HCT116 (cell line): Measurements from ENCODE around the gene ARL6IP4. TPM values are rescaled to one million over a fixed set of nuclear protein-coding genes. Genes with fewer than 3 reads are reported as not detected.

ENCODE experiments used
- ATAC-seq: fragments of 200-7000 bp; cut with Tn5 transposase; 2 replicates; pipeline ENCODE4 v1.9.1; 2020; ENCODE audit warnings: mild to moderate bottlenecking, moderate library complexity
- BruUV-seq: library from RNA; stranded (reverse); fragments of 400-500 nt; replicated peaks from 2 replicates; lab custom pipeline; 2021; lab: Mats Ljungman, UMichigan
- CTCF ChIA-PET: fragments of 300-600 bp; sonication (Branson Sonifier 250); formaldehyde crosslinking; loops from one replicate; lab custom pipeline; 2021; ENCODE audit warnings: antibody characterized with exemption; lab: Charles Lee
- POLR2A ChIA-PET: fragments of 300-600, 350-600 bp; sonication (Branson Sonifier 250); formaldehyde crosslinking; loops from one replicate; lab custom pipeline; 2021; ENCODE audit warnings: antibody characterized with exemption; lab: Charles Lee
- RAD21 ChIA-PET, 2 experiments: fragments of 300-600 bp; sonication (Branson Sonifier 250); formaldehyde crosslinking; loops; one replicate each; lab custom pipeline; 2023; ENCODE audit warnings: low total read pairs in 2 of 2; ENCODE audit not compliant: uncharacterized antibody in 2 of 2, unreplicated experiment in 2 of 2, low non-redundant PET in 1 of 2; lab: Charles Lee
- DNase-seq: peaks from one replicate; pipeline ENCODE4 v3.0.0-alpha.2; 2010; ENCODE audit warnings: low read depth, low spot score
- H2AFZ ChIP-seq: fragments of 200-600 bp; shearing (Covaris generic), sonication (generic); 2 replicates; pipeline ENCODE4 v1.6.1; 2017; ENCODE audit warnings: low read depth, mixed run types, mixed read lengths, antibody characterized with exemption, low read length; ENCODE audit not compliant: poor library complexity, severe bottlenecking
- H3K27ac ChIP-seq: 2 replicates; pipeline ENCODE4 v1.5.1; 2012; ENCODE audit warnings: low read depth, low read length
- H3K27me3 ChIP-seq: fragments of 200-600 bp; sonication (generic); 2 replicates; pipeline ENCODE4 v1.6.1; 2016; ENCODE audit warnings: mixed run types, low read length, mixed read lengths; ENCODE audit not compliant: insufficient read depth
- H3K36me3 ChIP-seq, 2 experiments: fragments of 200-500 bp in 1 of 2; fragments of 200-600 bp in 1 of 2; sonication (Bioruptor generic) in 1 of 2; sonication (generic) in 1 of 2; 2 replicates each; pipeline versions ENCODE4 v1.5.1 to v1.6.1; 2014 to 2016; ENCODE audit warnings: low read length in 2 of 2, inconsistent platforms in 1 of 2, mixed read lengths in 1 of 2, mixed run types in 1 of 2; ENCODE audit not compliant: insufficient read depth in 2 of 2, control insufficient read depth in 1 of 2
- H3K4me1 ChIP-seq, 2 experiments: fragments of 200-600 bp in 1 of 2; sonication (generic) in 1 of 2; 2 replicates each; pipeline versions ENCODE4 v1.5.1 to v1.6.1; 2012 to 2017; ENCODE audit warnings: low read length in 2 of 2, inconsistent platforms in 1 of 2, mild to moderate bottlenecking in 1 of 2, mixed read lengths in 1 of 2, mixed run types in 1 of 2, moderate library complexity in 1 of 2; ENCODE audit not compliant: insufficient read depth in 2 of 2, control insufficient read depth in 1 of 2
- H3K4me2 ChIP-seq: fragments of 200-600 bp; sonication (generic); 2 replicates; pipeline ENCODE4 v1.6.1; 2017; ENCODE audit warnings: mixed run types, low read length, mixed read lengths
- H3K4me3 ChIP-seq, 2 experiments: fragments of 200-600 bp in 1 of 2; sonication (generic) in 1 of 2; replicated peaks in 1 of 2; 2 replicates each; pipeline ENCODE4 v1.5.1; 2011 to 2016; ENCODE audit warnings: low read length in 2 of 2, control low read depth in 1 of 2, low read depth in 1 of 2, mild to moderate bottlenecking in 1 of 2, mixed read lengths in 1 of 2, mixed run types in 1 of 2
- H3K79me2 ChIP-seq: fragments of 200-600 bp; sonication (generic); 2 replicates; pipeline ENCODE4 v1.6.1; 2017; ENCODE audit warnings: mild to moderate bottlenecking, mixed run types, low read length, moderate library complexity, mixed read lengths; ENCODE audit not compliant: insufficient read depth
- H3K9ac ChIP-seq: fragments of 200-600 bp; sonication (generic); 2 replicates; pipeline ENCODE4 v1.6.1; 2016; ENCODE audit warnings: low read length, mixed read lengths
- H3K9me2 ChIP-seq: fragments of 200-600 bp; sonication (generic), shearing (Covaris generic); 2 replicates; pipeline ENCODE4 v1.6.1; 2017; ENCODE audit warnings: mixed run types, mild to moderate bottlenecking, moderate library complexity; ENCODE audit not compliant: insufficient read depth
- H3K9me3 ChIP-seq, 2 experiments: fragments of 200-500 bp in 1 of 2; fragments of 200-600 bp in 1 of 2; sonication (Bioruptor generic) in 1 of 2; sonication (generic) in 1 of 2; 2 replicates each; pipeline ENCODE4 v1.6.1; 2014 to 2017; ENCODE audit warnings: low read length in 2 of 2, mixed read lengths in 2 of 2, inconsistent platforms in 1 of 2, low read depth in 1 of 2, mild to moderate bottlenecking in 1 of 2, mixed run types in 1 of 2, moderate library complexity in 1 of 2; ENCODE audit not compliant: control insufficient read depth in 1 of 2, insufficient read depth in 1 of 2
- H4K20me1 ChIP-seq: fragments of 200-600 bp; sonication (generic), shearing (Covaris generic); 2 replicates; pipeline ENCODE4 v1.6.1; 2017; ENCODE audit warnings: mixed run types, mild to moderate bottlenecking, moderate library complexity; ENCODE audit not compliant: insufficient read depth
- CEBPB ChIP-seq: IDR thresholded peaks from 2 replicates; pipeline ENCODE4 v1.6.1; 2012; ENCODE audit warnings: low read depth
- POLR2A ChIP-seq: IDR thresholded peaks from 2 replicates; pipeline ENCODE4 v1.7.0; 2011; ENCODE audit warnings: borderline replicate concordance; ENCODE audit not compliant: insufficient read depth, insufficient read length; ENCODE audit errors: extremely low read depth
- TCF7L2 ChIP-seq: IDR thresholded peaks from 2 replicates; pipeline ENCODE4 v1.7.0; 2011; ENCODE audit warnings: borderline replicate concordance, inconsistent platforms; ENCODE audit not compliant: insufficient read depth, insufficient read length; ENCODE audit errors: extremely low read depth
- intact Hi-C: fragments of 100-400 bp; cut with micrococcal nuclease; formaldehyde crosslinking; loops from 2 replicates; pipeline ENCODE4 v1.10.0; 2022
- total RNA-seq: library from RNA; stranded (reverse); gene quantifications from one replicate; pipeline ENCODE4 v1.2.1, GENCODE V29; 2021; ENCODE audit not compliant: unreplicated experiment
- TF ChIP-seq, protein P1 (sequence below), 3 experiments: fragments of 200-600 bp in 1 of 3; sonication (generic) in 1 of 3; IDR thresholded peaks in 2 of 3; conservative IDR thresholded peaks in 1 of 3; 2 replicates each; pipeline ENCODE4 v1.5.1; 2012 to 2017; ENCODE audit warnings: low read depth in 2 of 3, low read length in 2 of 3, antibody characterized with exemption in 1 of 3, borderline replicate concordance in 1 of 3, control low read depth in 1 of 3, mild to moderate bottlenecking in 1 of 3, mixed read lengths in 1 of 3, mixed run types in 1 of 3, moderate library complexity in 1 of 3; ENCODE audit not compliant: insufficient read depth in 1 of 3
- TF ChIP-seq, protein P2 (sequence below): IDR thresholded peaks from 2 replicates; pipeline ENCODE4 v1.6.1; 2012; ENCODE audit warnings: low read depth

Gene ARL6IP4
- total RNA-seq, 1 experiment from 2014 or later = 128 TPM

DNA sequence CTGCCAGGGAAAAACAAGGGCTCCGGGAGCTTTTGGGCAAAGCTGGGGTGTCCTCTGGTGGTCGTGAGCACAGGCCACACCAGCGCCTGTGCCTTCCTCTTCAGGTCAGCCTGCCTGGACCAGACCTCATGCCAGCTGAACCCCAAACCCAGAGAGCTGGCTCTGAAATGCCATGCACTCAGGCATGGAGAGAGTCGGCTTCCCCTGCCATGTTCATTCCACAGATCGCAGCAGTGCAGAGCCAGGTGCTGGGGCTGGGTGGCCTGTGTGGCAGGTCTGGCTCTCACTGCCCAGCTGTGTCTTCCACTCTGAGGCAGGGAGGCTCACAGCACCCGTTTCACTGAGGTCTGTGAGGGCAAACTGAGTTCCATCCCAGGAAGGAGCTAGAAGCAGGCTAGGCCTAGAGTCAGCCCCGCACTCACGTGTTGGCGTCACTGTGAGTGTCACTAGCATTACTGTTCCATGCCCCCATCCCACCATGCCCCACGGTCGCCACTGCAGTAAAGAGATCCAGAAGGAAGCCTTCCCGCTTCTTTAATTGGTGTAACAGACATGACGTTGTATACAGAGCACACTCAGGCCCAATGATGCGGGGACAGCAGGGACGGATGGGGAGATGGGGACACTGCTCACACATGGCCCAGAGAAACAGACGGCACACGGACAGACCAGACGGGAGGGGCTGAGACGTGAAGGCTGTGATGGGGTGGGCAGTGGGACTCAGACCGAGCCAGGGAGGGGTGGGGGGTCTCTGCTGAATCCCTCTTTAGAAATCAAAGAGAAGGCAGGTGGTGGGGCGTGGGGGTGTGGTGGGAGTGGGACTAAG, 2.7 kb downstream of the ARL6IP4 start:
- TF ChIP-seq POLR2A (no peak), CEBPB (no peak), TCF7L2 (no peak)
- TF ChIP-seq, protein P1, sequence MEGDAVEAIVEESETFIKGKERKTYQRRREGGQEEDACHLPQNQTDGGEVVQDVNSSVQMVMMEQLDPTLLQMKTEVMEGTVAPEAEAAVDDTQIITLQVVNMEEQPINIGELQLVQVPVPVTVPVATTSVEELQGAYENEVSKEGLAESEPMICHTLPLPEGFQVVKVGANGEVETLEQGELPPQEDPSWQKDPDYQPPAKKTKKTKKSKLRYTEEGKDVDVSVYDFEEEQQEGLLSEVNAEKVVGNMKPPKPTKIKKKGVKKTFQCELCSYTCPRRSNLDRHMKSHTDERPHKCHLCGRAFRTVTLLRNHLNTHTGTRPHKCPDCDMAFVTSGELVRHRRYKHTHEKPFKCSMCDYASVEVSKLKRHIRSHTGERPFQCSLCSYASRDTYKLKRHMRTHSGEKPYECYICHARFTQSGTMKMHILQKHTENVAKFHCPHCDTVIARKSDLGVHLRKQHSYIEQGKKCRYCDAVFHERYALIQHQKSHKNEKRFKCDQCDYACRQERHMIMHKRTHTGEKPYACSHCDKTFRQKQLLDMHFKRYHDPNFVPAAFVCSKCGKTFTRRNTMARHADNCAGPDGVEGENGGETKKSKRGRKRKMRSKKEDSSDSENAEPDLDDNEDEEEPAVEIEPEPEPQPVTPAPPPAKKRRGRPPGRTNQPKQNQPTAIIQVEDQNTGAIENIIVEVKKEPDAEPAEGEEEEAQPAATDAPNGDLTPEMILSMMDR (IDR thresholded peaks at IDR 0.05 in 2 of 3, conservative IDR thresholded peaks at IDR 0.05 in 1 of 3; ENCODE audit: borderline replicate concordance in 1 of 3, insufficient read depth in 1 of 3, low read depth in 2 of 3, low read length in 2 of 3) = no peak
- TF ChIP-seq, protein P2, sequence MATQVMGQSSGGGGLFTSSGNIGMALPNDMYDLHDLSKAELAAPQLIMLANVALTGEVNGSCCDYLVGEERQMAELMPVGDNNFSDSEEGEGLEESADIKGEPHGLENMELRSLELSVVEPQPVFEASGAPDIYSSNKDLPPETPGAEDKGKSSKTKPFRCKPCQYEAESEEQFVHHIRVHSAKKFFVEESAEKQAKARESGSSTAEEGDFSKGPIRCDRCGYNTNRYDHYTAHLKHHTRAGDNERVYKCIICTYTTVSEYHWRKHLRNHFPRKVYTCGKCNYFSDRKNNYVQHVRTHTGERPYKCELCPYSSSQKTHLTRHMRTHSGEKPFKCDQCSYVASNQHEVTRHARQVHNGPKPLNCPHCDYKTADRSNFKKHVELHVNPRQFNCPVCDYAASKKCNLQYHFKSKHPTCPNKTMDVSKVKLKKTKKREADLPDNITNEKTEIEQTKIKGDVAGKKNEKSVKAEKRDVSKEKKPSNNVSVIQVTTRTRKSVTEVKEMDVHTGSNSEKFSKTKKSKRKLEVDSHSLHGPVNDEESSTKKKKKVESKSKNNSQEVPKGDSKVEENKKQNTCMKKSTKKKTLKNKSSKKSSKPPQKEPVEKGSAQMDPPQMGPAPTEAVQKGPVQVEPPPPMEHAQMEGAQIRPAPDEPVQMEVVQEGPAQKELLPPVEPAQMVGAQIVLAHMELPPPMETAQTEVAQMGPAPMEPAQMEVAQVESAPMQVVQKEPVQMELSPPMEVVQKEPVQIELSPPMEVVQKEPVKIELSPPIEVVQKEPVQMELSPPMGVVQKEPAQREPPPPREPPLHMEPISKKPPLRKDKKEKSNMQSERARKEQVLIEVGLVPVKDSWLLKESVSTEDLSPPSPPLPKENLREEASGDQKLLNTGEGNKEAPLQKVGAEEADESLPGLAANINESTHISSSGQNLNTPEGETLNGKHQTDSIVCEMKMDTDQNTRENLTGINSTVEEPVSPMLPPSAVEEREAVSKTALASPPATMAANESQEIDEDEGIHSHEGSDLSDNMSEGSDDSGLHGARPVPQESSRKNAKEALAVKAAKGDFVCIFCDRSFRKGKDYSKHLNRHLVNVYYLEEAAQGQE = no peak
- TF ChIP-seq, all 23 proteins: peak for 0
- intact Hi-C loops = no loop called here
- Histone ChIP-seq H3K4me3 (no peak overlapping the region), H3K27ac (no peak overlapping the region), H3K36me3 (peaks cover 0 to 2% of the 10 kb centered on the region in 2 experiments; a peak in 2 of 4 replicates), H3K9me3 (no peaks in the 10 kb centered on the region), H3K9me2 (no peaks in the 10 kb centered on the region), H4K20me1 (no peaks in the 10 kb centered on the region), H2AFZ (no peak overlapping the region), H3K27me3 (no peaks in the 10 kb centered on the region), H3K4me1 (peaks cover 14 to 23% of the 10 kb centered on the region in 2 experiments), H3K9ac (no peak overlapping the region), H3K79me2 (peaks cover 20% of the 10 kb centered on the region), H3K4me2 (no peak overlapping the region)
- CTCF ChIA-PET = no interaction called here
- BruUV-seq = no TSS peak
- no peak for ATAC-seq
- POLR2A ChIA-PET = no interaction called here
- no peak for DNase-seq
- RAD21 ChIA-PET = no interaction called here
